KBM-7 (cell line): ENCODE results near the gene OR2AG1.
"Not testable (repeated sequence)": the region's sequence is repeated elsewhere in the genome, so short reads cannot be mapped to it uniquely, and the experiment has no call there.

Experiments used
- DNase-seq: peaks from one replicate; pipeline ENCODE4 v3.0.0-alpha.2; 2015
- in situ Hi-C: fragments of 300-500 bp; cut with MboI; formaldehyde crosslinking; loops from 2 replicates; pipeline ENCODE4 v1.14.3; 2020; ENCODE audit warnings: low sequenced_read_pairs, low pct_unique_long_range_greater_than_20kb, mixed read lengths

OR2AG1 gene

GRCh38 chr11:6778518-6778917 lies 4.3 kb upstream of the OR2AG1 start:
- DNase-seq: peak; percentile 19
- in situ Hi-C loops: no loop called here

GRCh38 chr11:6780829-6781228 lies 2.0 kb upstream of the OR2AG1 start:
- DNase-seq: no peak
- in situ Hi-C loops: no loop called here

- DNase-seq: no peak
- in situ Hi-C loops: no loop called here
Measured at GRCh38 chr11:6790546-6790945, 7.7 kb downstream of the OR2AG1 start.

GRCh38 chr11:6794639-6795038 lies 11.8 kb downstream of the OR2AG1 start:
- in situ Hi-C loops: no loop called here
- no peak for DNase-seq

- no peak for DNase-seq
- in situ Hi-C loops: no loop called here
Measured at GRCh38 chr11:6799402-6799801, 16.6 kb downstream of the OR2AG1 start, which contains the start of gene OR6A2. Gene OR6A2 (minus strand): TSS chr11:6799689. CDS start chr11:6795708, 3,981 bp downstream.

GRCh38 chr11:6801075-6801474 lies 18.3 kb downstream of the OR2AG1 start:
- in situ Hi-C loops, DNase-seq: not testable (repeated sequence)

- peak; percentile 50 for DNase-seq
- in situ Hi-C loops: no loop called here
Measured at GRCh38 chr11:6812390-6813005, 29.7 kb downstream of the OR2AG1 start.

- in situ Hi-C loops: no loop called here
- DNase-seq: no peak
Measured at GRCh38 chr11:6813656-6814055, 30.8 kb downstream of the OR2AG1 start.

- no peak for DNase-seq
- in situ Hi-C loops: no loop called here
Measured at GRCh38 chr11:6817694-6818093, 34.9 kb downstream of the OR2AG1 start.

GRCh38 chr11:6818967-6819366 lies 36.1 kb downstream of the OR2AG1 start:
- DNase-seq: no peak
- in situ Hi-C loops: no loop called here

GRCh38 chr11:6824136-6824823 lies 41.5 kb downstream of the OR2AG1 start:
- in situ Hi-C loops: no loop called here
- DNase-seq: no peak

GRCh38 chr11:6825231-6825744 lies 42.5 kb downstream of the OR2AG1 start:
- in situ Hi-C loops: no loop called here
- no peak for DNase-seq

GRCh38 chr11:6828103-6828502 lies 45.3 kb downstream of the OR2AG1 start:
- DNase-seq: no peak
- in situ Hi-C loops: no loop called here

GRCh38 chr11:6833356-6833755 lies 50.5 kb downstream of the OR2AG1 start:
- in situ Hi-C loops: no loop called here
- no peak for DNase-seq

GRCh38 chr11:6834021-6834420 lies 51.2 kb downstream of the OR2AG1 start:
- no peak for DNase-seq
- in situ Hi-C loops: no loop called here
